SH-SY5Y (cell line): Measurements from ENCODE around the gene RIMS1.

Source experiments
- GATA2 ChIP-seq: IDR thresholded peaks from 2 replicates; pipeline ENCODE4 v1.6.1; 2011; ENCODE audit warnings: mild to moderate bottlenecking, low read depth, low read length
- GATA3 ChIP-seq: IDR thresholded peaks from 2 replicates; pipeline ENCODE4 v1.6.1; 2011; ENCODE audit warnings: low read depth, mild to moderate bottlenecking, low read length, moderate library complexity

RIMS1 gene

GRCh38 chr6:71913444-71914234 lies 27.3 kb downstream of the RIMS1 start:
- TF ChIP-seq GATA2 (no peak), GATA3 (no peak)

GRCh38 chr6:71929047-71929446 lies 42.7 kb downstream of the RIMS1 start:
- TF ChIP-seq GATA2 (no peak), GATA3 (no peak)

- no peak for TF ChIP-seq GATA2
- TF ChIP-seq GATA3: no peak
These were observed 47.5 kb downstream of the RIMS1 start for GRCh38 chr6:71933881-71934280.

GRCh38 chr6:71965404-71965803 lies 79.1 kb downstream of the RIMS1 start:
- no peak for TF ChIP-seq GATA2

- TF ChIP-seq GATA2 (no peak), GATA3 (no peak)
These were observed 81.1 kb downstream of the RIMS1 start for GRCh38 chr6:71967436-71967835.

GRCh38 chr6:71977884-71978283 lies 91.5 kb downstream of the RIMS1 start:
- TF ChIP-seq GATA3 (no peak), GATA2 (no peak)

GRCh38 chr6:71979911-71980310 lies 93.6 kb downstream of the RIMS1 start:
- TF ChIP-seq GATA2: no peak
- TF ChIP-seq GATA3: no peak

- TF ChIP-seq GATA3 (no peak), GATA2 (no peak)
These were observed 96.0 kb downstream of the RIMS1 start for GRCh38 chr6:71982389-71982788.

- TF ChIP-seq GATA3 (no peak), GATA2 (no peak)
These were observed 96.8 kb downstream of the RIMS1 start for GRCh38 chr6:71983131-71983530.

- TF ChIP-seq GATA2 (no peak), GATA3 (no peak)
These were observed 108.4 kb downstream of the RIMS1 start for GRCh38 chr6:71994705-71995271.

GRCh38 chr6:71997341-71997740 lies 111.0 kb downstream of the RIMS1 start:
- no peak for TF ChIP-seq GATA3
- TF ChIP-seq GATA2: no peak

GRCh38 chr6:72002415-72002814 lies 116.1 kb downstream of the RIMS1 start:
- TF ChIP-seq GATA2 (no peak), GATA3 (no peak)

- TF ChIP-seq GATA2 (no peak), GATA3 (no peak)
These were observed 136.5 kb downstream of the RIMS1 start for GRCh38 chr6:72022830-72023229.

- TF ChIP-seq GATA3 (no peak), GATA2 (no peak)
These were observed 145.1 kb downstream of the RIMS1 start for GRCh38 chr6:72031471-72031870.

GRCh38 chr6:72032086-72032485 lies 145.7 kb downstream of the RIMS1 start:
- TF ChIP-seq GATA2: no peak
- no peak for TF ChIP-seq GATA3
